Keratinocyte (primary cell): Measurements from ENCODE around the gene CCNYL1. TPM values are rescaled to one million over a fixed set of nuclear protein-coding genes. Genes with fewer than 3 reads are reported as not detected.

Source experiments
- DNase-seq: peaks from one replicate; pipeline ENCODE4 v3.0.0-alpha.2; 2011; ENCODE audit warnings: low read depth, missing footprints, low spot score
- FAIRE-seq: peaks from 2 replicates; lab custom pipeline; 2011; peaks lifted over from hg19 to GRCh38; lab: Jason Lieb, UNC
- H2AFZ ChIP-seq: 2 replicates; pipeline ENCODE4 v1.6.0; 2012; ENCODE audit warnings: low read length, control low read depth, inconsistent platforms; ENCODE audit not compliant: control insufficient read depth
- H3K27ac ChIP-seq: 2 replicates; pipeline ENCODE4 v1.5.1; 2011; ENCODE audit warnings: low read length; ENCODE audit not compliant: control insufficient read depth, insufficient read depth
- H3K27me3 ChIP-seq: 3 replicates; pipeline ENCODE4 v1.6.0; 2011; ENCODE audit warnings: low read length; ENCODE audit not compliant: control insufficient read depth, insufficient read depth; ENCODE audit errors: extremely low read depth
- H3K36me3 ChIP-seq, 2 experiments: 2 replicates in 1 of 2; 3 replicates in 1 of 2; pipeline ENCODE4 v1.5.1; 2011; ENCODE audit warnings: low read length in 2 of 2, mild to moderate bottlenecking in 1 of 2; ENCODE audit not compliant: control insufficient read depth in 2 of 2, insufficient read depth in 2 of 2; ENCODE audit errors: extremely low read depth in 1 of 2
- H3K4me1 ChIP-seq: 3 replicates; pipeline ENCODE4 v1.5.1; 2011; ENCODE audit warnings: low read length; ENCODE audit not compliant: control insufficient read depth, insufficient read depth; ENCODE audit errors: extremely low read depth
- H3K4me2 ChIP-seq: 3 replicates; pipeline ENCODE4 v1.6.0; 2011; ENCODE audit warnings: low read depth, low read length; ENCODE audit not compliant: control insufficient read depth, insufficient read depth; ENCODE audit errors: extremely low read depth
- H3K4me3 ChIP-seq, 3 experiments: fragments of 200-600 bp in 1 of 3; sonication (generic) in 1 of 3; 2 replicates in 2 of 3; 3 replicates in 1 of 3; pipeline ENCODE4 v1.5.1; 2011 to 2016; ENCODE audit warnings: low read length in 3 of 3, mild to moderate bottlenecking in 3 of 3, control low read depth in 2 of 3, inconsistent platforms in 1 of 3, low read depth in 1 of 3, mixed read lengths in 1 of 3, mixed run types in 1 of 3, moderate library complexity in 1 of 3; ENCODE audit not compliant: control insufficient read depth in 2 of 3, insufficient read depth in 2 of 3; ENCODE audit errors: extremely low read depth in 1 of 3
- H3K79me2 ChIP-seq: 2 replicates; pipeline ENCODE4 v1.6.0; 2012; ENCODE audit warnings: low read length; ENCODE audit not compliant: control insufficient read depth, insufficient read depth
- H3K9ac ChIP-seq: 3 replicates; pipeline ENCODE4 v1.6.0; 2011; ENCODE audit warnings: low read length; ENCODE audit not compliant: control insufficient read depth, insufficient read depth; ENCODE audit errors: extremely low read depth
- H3K9me1 ChIP-seq: 3 replicates; pipeline ENCODE4 v1.6.0; 2011; ENCODE audit warnings: low read length; ENCODE audit not compliant: control insufficient read depth, insufficient read depth; ENCODE audit errors: extremely low read depth
- H3K9me3 ChIP-seq: 2 replicates; pipeline ENCODE4 v1.5.1; 2012; ENCODE audit warnings: low read depth, low read length; ENCODE audit not compliant: control insufficient read depth
- H4K20me1 ChIP-seq: 3 replicates; pipeline ENCODE4 v1.6.0; 2011; ENCODE audit warnings: low read length; ENCODE audit not compliant: control insufficient read depth, insufficient read depth; ENCODE audit errors: extremely low read depth
- EZH2 ChIP-seq: IDR thresholded peaks from one replicate; pipeline ENCODE4 v1.6.1; 2012; ENCODE audit warnings: inconsistent platforms, mild to moderate bottlenecking, low read length, moderate library complexity
- dilution Hi-C: fragments of 300-500 bp; cut with MboI; formaldehyde crosslinking; loops from one replicate; pipeline ENCODE4 v1.7.0; 2020; ENCODE audit warnings: low sequenced_read_pairs; ENCODE audit not compliant: extremely low pct_ligation_motif_present
- polyA plus RNA-seq, 5 experiments: library from polyadenylated mRNA; depleted of rRNA in 3 of 5; stranded (reverse) in 3 of 5; stranded (forward) in 1 of 5; unstranded in 1 of 5; fragments of >200 nt; gene quantifications; 1 replicate in 1 of 5; 2 replicates in 3 of 5; 3 replicates in 1 of 5; pipeline versions ENCODE4 v1.2.1 to v1.2.3, GENCODE V29; 2011 to 2012; ENCODE audit warnings: missing spikeins in 2 of 5, low read depth in 1 of 5, low replicate concordance in 1 of 5
- TF ChIP-seq, protein P1 (sequence below), 3 experiments: IDR thresholded peaks in 1 of 3; conservative IDR thresholded peaks in 1 of 3; optimal IDR thresholded peaks in 1 of 3; 2 replicates in 2 of 3; 3 replicates in 1 of 3; pipeline versions ENCODE3 to v1.5.1; 2011; ENCODE audit warnings: low read length in 3 of 3, mild to moderate bottlenecking in 3 of 3, moderate library complexity in 2 of 3, control low read depth in 1 of 3, inconsistent platforms in 1 of 3; ENCODE audit not compliant: insufficient read depth in 2 of 3; ENCODE audit errors: extremely low read depth in 1 of 3

The CCNYL1 gene
- polyA plus RNA-seq, 1 donor (not counting 4 experiments of a cell fraction or from before 2014, with no cell fraction given) = 29.9 TPM

DNA sequence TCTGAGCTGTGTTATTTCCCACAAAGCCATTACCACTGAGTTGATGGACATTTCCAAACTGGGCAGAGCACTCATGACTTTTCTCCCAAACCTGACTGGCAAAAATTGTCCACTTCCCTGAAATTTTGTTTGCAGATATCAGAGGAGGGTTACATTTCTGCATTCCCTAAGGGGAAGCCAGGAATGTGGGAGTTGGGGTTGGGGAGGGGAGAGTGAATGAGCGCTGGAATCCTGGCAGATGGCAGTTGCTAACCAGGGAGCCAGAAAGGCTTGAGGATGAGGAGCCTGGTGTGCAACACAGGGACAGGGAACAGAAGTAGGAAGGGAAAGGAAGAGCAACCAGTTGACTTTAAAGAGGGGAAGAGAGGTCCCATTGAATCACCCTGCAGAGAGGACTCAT is 14.0 kb upstream of the CCNYL1 start:
- H3K9me3 ChIP-seq = no peaks in the 10 kb centered on the region
- no peaks in the 10 kb centered on the region for H3K79me2 ChIP-seq
- dilution Hi-C loops = no loop called here
- H4K20me1 ChIP-seq = no peaks in the 10 kb centered on the region
- no peak overlapping the region for H3K9ac ChIP-seq
- FAIRE-seq (no peak), DNase-seq (no peak)
- no peak overlapping the region for H3K27ac ChIP-seq
- TF ChIP-seq, protein P1, sequence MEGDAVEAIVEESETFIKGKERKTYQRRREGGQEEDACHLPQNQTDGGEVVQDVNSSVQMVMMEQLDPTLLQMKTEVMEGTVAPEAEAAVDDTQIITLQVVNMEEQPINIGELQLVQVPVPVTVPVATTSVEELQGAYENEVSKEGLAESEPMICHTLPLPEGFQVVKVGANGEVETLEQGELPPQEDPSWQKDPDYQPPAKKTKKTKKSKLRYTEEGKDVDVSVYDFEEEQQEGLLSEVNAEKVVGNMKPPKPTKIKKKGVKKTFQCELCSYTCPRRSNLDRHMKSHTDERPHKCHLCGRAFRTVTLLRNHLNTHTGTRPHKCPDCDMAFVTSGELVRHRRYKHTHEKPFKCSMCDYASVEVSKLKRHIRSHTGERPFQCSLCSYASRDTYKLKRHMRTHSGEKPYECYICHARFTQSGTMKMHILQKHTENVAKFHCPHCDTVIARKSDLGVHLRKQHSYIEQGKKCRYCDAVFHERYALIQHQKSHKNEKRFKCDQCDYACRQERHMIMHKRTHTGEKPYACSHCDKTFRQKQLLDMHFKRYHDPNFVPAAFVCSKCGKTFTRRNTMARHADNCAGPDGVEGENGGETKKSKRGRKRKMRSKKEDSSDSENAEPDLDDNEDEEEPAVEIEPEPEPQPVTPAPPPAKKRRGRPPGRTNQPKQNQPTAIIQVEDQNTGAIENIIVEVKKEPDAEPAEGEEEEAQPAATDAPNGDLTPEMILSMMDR (optimal IDR thresholded peaks at IDR 0.05 in 1 of 3, IDR thresholded peaks at IDR 0.05 in 1 of 3, conservative IDR thresholded peaks at IDR 0.05 in 1 of 3; ENCODE audit: extremely low read depth in 1 of 3, insufficient read depth in 2 of 3, low read length in 3 of 3) = no peak
- no peak for TF ChIP-seq EZH2
- no peaks in the 10 kb centered on the region for H3K9me1 ChIP-seq
- H3K36me3 ChIP-seq = no peaks in the 10 kb centered on the region
- no peak overlapping the region for H2AFZ ChIP-seq
- H3K27me3 ChIP-seq = no peaks in the 10 kb centered on the region
- no peak overlapping the region for H3K4me2 ChIP-seq
- no peaks in the 10 kb centered on the region for H3K4me1 ChIP-seq
- H3K4me3 ChIP-seq = no peak overlapping the region

DNA sequence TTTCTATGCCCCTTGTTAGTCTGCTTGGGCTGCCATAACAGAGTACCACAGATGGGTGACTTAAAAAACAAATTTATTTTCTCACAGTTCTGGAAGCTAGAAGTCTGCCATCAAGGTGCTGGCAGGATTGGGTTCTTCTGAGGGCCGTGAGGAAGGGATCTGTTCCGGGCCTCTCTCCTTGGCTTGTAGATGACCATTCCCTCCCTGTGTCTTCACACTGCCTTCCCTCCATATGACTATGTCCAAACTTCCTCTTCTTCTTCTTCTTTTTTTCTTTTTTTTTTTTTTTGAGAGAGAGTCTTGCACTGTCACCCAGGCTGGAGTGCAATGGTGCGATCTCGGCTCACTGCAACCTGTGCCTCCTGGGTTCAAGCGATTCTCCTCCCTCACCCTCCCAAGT is 13.1 kb upstream of the CCNYL1 start:
- no peaks in the 10 kb centered on the region for H3K27me3 ChIP-seq
- no peak overlapping the region for H3K4me3 ChIP-seq
- H3K36me3 ChIP-seq = no peaks in the 10 kb centered on the region
- no peak overlapping the region for H3K27ac ChIP-seq
- H2AFZ ChIP-seq = no peak overlapping the region
- H3K79me2 ChIP-seq = no peaks in the 10 kb centered on the region
- H3K9ac ChIP-seq = no peak overlapping the region
- H4K20me1 ChIP-seq = no peaks in the 10 kb centered on the region
- H3K9me3 ChIP-seq = no peaks in the 10 kb centered on the region
- DNase-seq = no peak
- H3K4me1 ChIP-seq = no peaks in the 10 kb centered on the region
- no peak for FAIRE-seq
- H3K4me2 ChIP-seq = no peak overlapping the region
- TF ChIP-seq, protein P1 (optimal IDR thresholded peaks at IDR 0.05 in 1 of 3, IDR thresholded peaks at IDR 0.05 in 1 of 3, conservative IDR thresholded peaks at IDR 0.05 in 1 of 3; ENCODE audit: extremely low read depth in 1 of 3, insufficient read depth in 2 of 3, low read length in 3 of 3) = no peak
- no peak for TF ChIP-seq EZH2
- no peaks in the 10 kb centered on the region for H3K9me1 ChIP-seq
- dilution Hi-C loops = no loop called here
